K562 (cell line): ENCODE measurements around the gene CNNM2. TPM values are rescaled to one million over a fixed set of nuclear protein-coding genes. Genes with fewer than 3 reads are reported as not detected.
A peak's percentile ranks its signal among the peaks of the same experiment; 100 is the strongest.

Experiments used
- ARID1B ChIP-seq: fragments of 450-650 bp; IDR thresholded peaks from 2 replicates; pipeline ENCODE4 v1.6.1; 2016; ENCODE audit warnings: antibody characterized with exemption, mild to moderate bottlenecking, inconsistent platforms
- BCOR ChIP-seq: fragments of 450-650 bp; IDR thresholded peaks from 2 replicates; pipeline ENCODE4 v1.6.1; 2016
- BMI1 ChIP-seq: fragments of 150-350 bp; IDR thresholded peaks from 2 replicates; pipeline ENCODE4 v1.6.1; 2014; ENCODE audit warnings: low read length
- CBFA2T2 ChIP-seq: fragments of 450-650 bp; conservative IDR thresholded peaks from 2 replicates; pipeline ENCODE4 v1.6.1; 2017; ENCODE audit warnings: mild to moderate bottlenecking
- CBFA2T3 ChIP-seq: fragments of 450-650 bp; IDR thresholded peaks from 2 replicates; pipeline ENCODE4 v1.6.1; 2017
- CXXC5 ChIP-seq: fragments of 250-450 bp; sonication (Bioruptor Pico); IDR thresholded peaks from 2 replicates; pipeline ENCODE4 v1.8.0; 2022; ENCODE audit warnings: inconsistent platforms, mild to moderate bottlenecking, moderate library complexity
- ESRRA ChIP-seq: fragments of 450-650 bp; IDR thresholded peaks from 2 replicates; pipeline ENCODE4 v1.6.1; 2014; ENCODE audit warnings: low read depth, mild to moderate bottlenecking, moderate library complexity, borderline replicate concordance
- GABPA ChIP-seq: fragments of 200-800 bp; sonication (Bioruptor generic); conservative IDR thresholded peaks from 2 replicates; pipeline ENCODE4 v1.6.1; 2016; ENCODE audit warnings: low read depth, missing genetic modification characterization, missing compliant biosample characterization
- GATA2 ChIP-seq: sonication (generic); formaldehyde crosslinking; IDR thresholded peaks from 2 replicates; pipeline ENCODE4 v1.4.0; 2020; ENCODE audit warnings: mild to moderate bottlenecking, missing genetic modification reagents
- GTF2E2 ChIP-seq: fragments of 200-800 bp; sonication (Bioruptor generic); IDR thresholded peaks from 2 replicates; pipeline ENCODE4 v1.6.1; 2016; ENCODE audit warnings: missing genetic modification characterization, missing compliant biosample characterization
- HDAC2 ChIP-seq: fragments of 450-650 bp; IDR thresholded peaks from 2 replicates; pipeline ENCODE4 v1.6.1; 2016; ENCODE audit warnings: mild to moderate bottlenecking
- HDAC6 ChIP-seq: IDR thresholded peaks from 2 replicates; pipeline ENCODE4 v1.6.1; 2012; ENCODE audit warnings: low read depth, mild to moderate bottlenecking, control low read depth, inconsistent platforms, low read length, moderate library complexity
- MECOM ChIP-seq: fragments of 250-450 bp; sonication (Bioruptor Pico); IDR thresholded peaks from 2 replicates; pipeline ENCODE4 v1.8.0; 2022; ENCODE audit warnings: inconsistent platforms
- PML ChIP-seq: IDR thresholded peaks from 2 replicates; pipeline ENCODE4 v1.6.1; 2012; ENCODE audit warnings: low read length, inconsistent platforms
- PYGO2 ChIP-seq: fragments of 450-650 bp; IDR thresholded peaks from 2 replicates; pipeline ENCODE4 v1.6.1; 2016; ENCODE audit warnings: mild to moderate bottlenecking, missing genetic modification characterization, moderate library complexity, missing compliant biosample characterization
- SMAD2 ChIP-seq: fragments of 150-350 bp; IDR thresholded peaks from 2 replicates; pipeline ENCODE4 v1.6.1; 2014; ENCODE audit warnings: low read depth, mild to moderate bottlenecking, low read length
- SRSF7 ChIP-seq: fragments of 200-400 bp; formaldehyde crosslinking; optimal IDR thresholded peaks from 2 replicates; pipeline ENCODE3; 2017; ENCODE audit warnings: mild to moderate bottlenecking, low read depth, low read length
- TCF3 ChIP-seq: sonication (generic); formaldehyde crosslinking; IDR thresholded peaks from 2 replicates; pipeline ENCODE4 v1.4.0; 2020; ENCODE audit warnings: mild to moderate bottlenecking, missing genetic modification reagents
- ZBED1 ChIP-seq: IDR thresholded peaks from 2 replicates; pipeline ENCODE4 v1.6.1; 2014
- ZFX ChIP-seq: sonication (generic); formaldehyde crosslinking; IDR thresholded peaks from 2 replicates; pipeline ENCODE4 v1.8.0; 2022; ENCODE audit warnings: mild to moderate bottlenecking, missing genetic modification reagents, moderate library complexity
- ZNF24 ChIP-seq: fragments of 450-650 bp; IDR thresholded peaks from 2 replicates; pipeline ENCODE4 v1.6.1; 2016
- ZNF583 ChIP-seq: fragments of 250-450 bp; sonication (Bioruptor Pico); IDR thresholded peaks from 2 replicates; pipeline ENCODE4 v1.4.0; 2020
- ZNF668 ChIP-seq: fragments of 250-450 bp; sonication (Bioruptor Pico); IDR thresholded peaks from 2 replicates; pipeline ENCODE4 v1.8.0; 2022; ENCODE audit warnings: mild to moderate bottlenecking, inconsistent platforms
- ZNF766 ChIP-seq: fragments of 200-800 bp; sonication (Bioruptor generic); conservative IDR thresholded peaks from 2 replicates; pipeline ENCODE4 v1.6.1; 2016; ENCODE audit warnings: missing genetic modification characterization, missing compliant biosample characterization
- polyA plus RNA-seq, 8 experiments: library from polyadenylated mRNA; depleted of rRNA in 4 of 8; stranded (reverse) in 5 of 8; unstranded in 3 of 8; fragments of >200 nt; fragmentation: Nextera tagmentation in 2 of 8; fragmentation: Illumina TruSeq in 1 of 8; extraction: Ambion mirVana in 2 of 8; extraction: Trizol in 1 of 8; gene quantifications; 2 replicates each; pipeline versions ENCODE4 v1.2.1 to v1.2.3, GENCODE V29; 2011 to 2014; ENCODE audit warnings: inconsistent platforms in 1 of 8, missing spikeins in 1 of 8
- total RNA-seq, 7 experiments: library from RNA; depleted of rRNA in 6 of 7; stranded (reverse); fragments of >200 nt in 6 of 7; fragmentation: Illumina TruSeq in 2 of 7; extraction: Trizol in 2 of 7; gene quantifications; 2 replicates each; pipeline versions ENCODE4 v1.2.1 to v1.2.3, GENCODE V29; 2011 to 2021; ENCODE audit warnings: low replicate concordance in 1 of 7
- TF ChIP-seq, protein P1 (sequence below), 2 experiments: fragments of 450-650 bp in 1 of 2; IDR thresholded peaks; 2 replicates each; pipeline ENCODE4 v1.6.1; 2011 to 2017; ENCODE audit warnings: low read depth in 2 of 2, antibody characterized with exemption in 1 of 2, borderline replicate concordance in 1 of 2, low read length in 1 of 2, mild to moderate bottlenecking in 1 of 2, mixed read lengths in 1 of 2; ENCODE audit not compliant: control insufficient read depth in 1 of 2
- TF ChIP-seq, protein P2 (sequence below): sonication (generic); formaldehyde crosslinking; IDR thresholded peaks from 2 replicates; pipeline ENCODE4 v1.9.0; 2022; ENCODE audit warnings: mild to moderate bottlenecking, missing genetic modification reagents
- TF ChIP-seq, protein P3 (sequence below): fragments of 250-450 bp; sonication (Bioruptor Pico); IDR thresholded peaks from 2 replicates; pipeline ENCODE4 v1.5.0; 2021
- TF ChIP-seq, protein P4 (sequence below): fragments of 450-650 bp; IDR thresholded peaks from 2 replicates; pipeline ENCODE4 v1.6.1; 2016

Gene CNNM2
- total and polyA plus RNA-seq, 9 of the 15 experiments (the other 6 are each of a cell fraction or from before 2014, with no cell fraction given), result 0.21 to 5.0 (median 1.3) TPM

DNA sequence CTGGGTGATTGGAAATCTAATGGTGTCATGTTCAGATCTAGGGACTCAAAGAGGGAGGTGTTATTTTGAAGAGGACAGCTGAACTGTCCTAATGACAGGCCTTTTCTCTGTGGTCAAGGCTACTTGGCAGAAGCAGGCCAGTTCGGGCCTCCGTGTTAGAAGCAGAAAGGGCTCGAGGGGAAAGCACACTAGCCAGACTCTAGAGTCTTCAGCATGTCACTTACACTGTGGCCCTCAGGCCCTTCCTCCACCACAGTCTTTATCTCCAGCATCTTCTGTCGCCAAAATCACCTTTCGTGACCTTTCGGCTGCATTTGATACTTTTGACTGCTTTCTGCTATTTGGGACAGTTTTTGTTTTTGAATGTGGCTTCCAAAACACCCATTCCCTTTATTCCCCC, 123.3 kb downstream of the CNNM2 start (continued):
- TF ChIP-seq, protein P1, sequence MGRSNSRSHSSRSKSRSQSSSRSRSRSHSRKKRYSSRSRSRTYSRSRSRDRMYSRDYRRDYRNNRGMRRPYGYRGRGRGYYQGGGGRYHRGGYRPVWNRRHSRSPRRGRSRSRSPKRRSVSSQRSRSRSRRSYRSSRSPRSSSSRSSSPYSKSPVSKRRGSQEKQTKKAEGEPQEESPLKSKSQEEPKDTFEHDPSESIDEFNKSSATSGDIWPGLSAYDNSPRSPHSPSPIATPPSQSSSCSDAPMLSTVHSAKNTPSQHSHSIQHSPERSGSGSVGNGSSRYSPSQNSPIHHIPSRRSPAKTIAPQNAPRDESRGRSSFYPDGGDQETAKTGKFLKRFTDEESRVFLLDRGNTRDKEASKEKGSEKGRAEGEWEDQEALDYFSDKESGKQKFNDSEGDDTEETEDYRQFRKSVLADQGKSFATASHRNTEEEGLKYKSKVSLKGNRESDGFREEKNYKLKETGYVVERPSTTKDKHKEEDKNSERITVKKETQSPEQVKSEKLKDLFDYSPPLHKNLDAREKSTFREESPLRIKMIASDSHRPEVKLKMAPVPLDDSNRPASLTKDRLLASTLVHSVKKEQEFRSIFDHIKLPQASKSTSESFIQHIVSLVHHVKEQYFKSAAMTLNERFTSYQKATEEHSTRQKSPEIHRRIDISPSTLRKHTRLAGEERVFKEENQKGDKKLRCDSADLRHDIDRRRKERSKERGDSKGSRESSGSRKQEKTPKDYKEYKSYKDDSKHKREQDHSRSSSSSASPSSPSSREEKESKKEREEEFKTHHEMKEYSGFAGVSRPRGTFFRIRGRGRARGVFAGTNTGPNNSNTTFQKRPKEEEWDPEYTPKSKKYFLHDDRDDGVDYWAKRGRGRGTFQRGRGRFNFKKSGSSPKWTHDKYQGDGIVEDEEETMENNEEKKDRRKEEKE (IDR thresholded peaks at IDR 0.05; ENCODE audit: borderline replicate concordance in 1 of 2, control insufficient read depth in 1 of 2, low read depth in 2 of 2, low read length in 1 of 2), result no peak
- peak; percentile 19; the same call in 1 of the 2 replicates for TF ChIP-seq ZFX (CRISPR knock-in tag)
- peak; percentile 48; the same call in 1 of the 2 replicates for TF ChIP-seq ARID1B
- TF ChIP-seq BCOR, result no peak
- TF ChIP-seq ZNF766 (CRISPR knock-in tag), result no peak
- 0 out of 2 replicates have a peak, but pooled peaks have one; percentile 2 for TF ChIP-seq ZNF24
- TF ChIP-seq ZBED1, result no peak
- TF ChIP-seq, protein P2, sequence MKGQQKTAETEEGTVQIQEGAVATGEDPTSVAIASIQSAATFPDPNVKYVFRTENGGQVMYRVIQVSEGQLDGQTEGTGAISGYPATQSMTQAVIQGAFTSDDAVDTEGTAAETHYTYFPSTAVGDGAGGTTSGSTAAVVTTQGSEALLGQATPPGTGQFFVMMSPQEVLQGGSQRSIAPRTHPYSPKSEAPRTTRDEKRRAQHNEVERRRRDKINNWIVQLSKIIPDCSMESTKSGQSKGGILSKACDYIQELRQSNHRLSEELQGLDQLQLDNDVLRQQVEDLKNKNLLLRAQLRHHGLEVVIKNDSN (CRISPR knock-in tag), result no peak
- TF ChIP-seq GABPA (tag), result no peak
- no peak for TF ChIP-seq HDAC2
- TF ChIP-seq TCF3 (CRISPR knock-in tag), result no peak
- TF ChIP-seq HDAC6, result no peak
- TF ChIP-seq GATA2 (CRISPR knock-in tag), result peak; percentile 69
- TF ChIP-seq CBFA2T3, result peak; percentile 26
- no peak for TF ChIP-seq MECOM (CRISPR knock-in tag)
- TF ChIP-seq, protein P3, sequence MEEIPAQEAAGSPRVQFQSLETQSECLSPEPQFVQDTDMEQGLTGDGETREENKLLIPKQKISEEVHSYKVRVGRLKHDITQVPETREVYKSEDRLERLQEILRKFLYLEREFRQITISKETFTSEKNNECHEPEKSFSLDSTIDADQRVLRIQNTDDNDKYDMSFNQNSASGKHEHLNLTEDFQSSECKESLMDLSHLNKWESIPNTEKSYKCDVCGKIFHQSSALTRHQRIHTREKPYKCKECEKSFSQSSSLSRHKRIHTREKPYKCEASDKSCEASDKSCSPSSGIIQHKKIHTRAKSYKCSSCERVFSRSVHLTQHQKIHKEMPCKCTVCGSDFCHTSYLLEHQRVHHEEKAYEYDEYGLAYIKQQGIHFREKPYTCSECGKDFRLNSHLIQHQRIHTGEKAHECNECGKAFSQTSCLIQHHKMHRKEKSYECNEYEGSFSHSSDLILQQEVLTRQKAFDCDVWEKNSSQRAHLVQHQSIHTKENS (CRISPR knock-in tag), result no peak
- TF ChIP-seq, protein P4, sequence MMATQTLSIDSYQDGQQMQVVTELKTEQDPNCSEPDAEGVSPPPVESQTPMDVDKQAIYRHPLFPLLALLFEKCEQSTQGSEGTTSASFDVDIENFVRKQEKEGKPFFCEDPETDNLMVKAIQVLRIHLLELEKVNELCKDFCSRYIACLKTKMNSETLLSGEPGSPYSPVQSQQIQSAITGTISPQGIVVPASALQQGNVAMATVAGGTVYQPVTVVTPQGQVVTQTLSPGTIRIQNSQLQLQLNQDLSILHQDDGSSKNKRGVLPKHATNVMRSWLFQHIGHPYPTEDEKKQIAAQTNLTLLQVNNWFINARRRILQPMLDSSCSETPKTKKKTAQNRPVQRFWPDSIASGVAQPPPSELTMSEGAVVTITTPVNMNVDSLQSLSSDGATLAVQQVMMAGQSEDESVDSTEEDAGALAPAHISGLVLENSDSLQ, result peak; percentile 44; the same call in 1 of the 2 replicates
- no peak for TF ChIP-seq PYGO2
- no peak for TF ChIP-seq PML
- TF ChIP-seq CXXC5 (CRISPR knock-in tag), result peak; percentile 22; the same call in 1 of the 2 replicates
- TF ChIP-seq SRSF7, result no peak
- TF ChIP-seq CBFA2T2, result no peak
- TF ChIP-seq ESRRA, result peak; percentile 49; the same call in 1 of the 2 replicates
- TF ChIP-seq ZNF668, result no peak
- TF ChIP-seq ZNF583 (CRISPR knock-in tag), result no peak
- TF ChIP-seq BMI1, result no peak
- no peak for TF ChIP-seq SMAD2
- TF ChIP-seq GTF2E2, result no peak
